Measurements from ENCODE around the gene NAA15. TPM values are rescaled to one million over a fixed set of nuclear protein-coding genes. Genes with fewer than 3 reads are reported as not detected.

The NAA15 gene
- total RNA-seq, 1 experiment from 2014 or later = 98.9 TPM

GRCh38 chr4:139279760-139280620 is 21.3 kb upstream of the NAA15 start, which contains the start of gene MGARP:
Gene MGARP, minus strand, starts transcription at chr4:139280225. Its CDS starts 67 bp downstream, at chr4:139280158.
- Mint-ChIP-seq H3K27ac (no peak within 1 kb of the TSS), H3K4me3 (peak within 1 kb of the TSS; percentile 79), H3K36me3 (peaks cover 9% of the 10 kb centered on the region), H3K9me3 (peaks cover 11% of the 10 kb centered on the region), H3K27me3 (ENCODE audit: low read depth) (peaks cover 55% of the 10 kb centered on the region), H3K4me1 (peaks cover 18% of the 10 kb centered on the region)
- ChIA-PET POLR2A (interaction anchor here (1.0 to 1.2 kb wide), 2 partner anchors 21 to 102 kb away, joined by 3 to 4 read pairs; partner anchors contain the start of gene NAA15), CTCF (interaction anchor here (0.8 to 2.5 kb wide), 10 partner anchors 8 to 249 kb away, joined by 3 to 25 read pairs (median 4); partner anchors contain the start of gene NAA15)
- DNase-seq (ENCODE audit: low spot score) (peak; percentile 83), ATAC-seq (peak; percentile 89)
- TF ChIP-seq OVOL2 (CRISPR knock-in tag; IDR thresholded peaks at IDR 0.05; ENCODE audit: borderline replicate concordance) (no peak), ESRRA (CRISPR knock-in tag; IDR thresholded peaks at IDR 0.05; ENCODE audit: borderline replicate concordance) (0 out of 2 replicates have a peak, but pooled peaks have one; percentile 23), SOX15 (CRISPR knock-in tag; IDR thresholded peaks at IDR 0.05) (no peak), ZNF396 (CRISPR knock-in tag; IDR thresholded peaks at IDR 0.05; ENCODE audit: borderline replicate concordance) (no peak), USF2 (CRISPR knock-in tag; IDR thresholded peaks at IDR 0.05) (no peak), FOXK1 (CRISPR knock-in tag; IDR thresholded peaks at IDR 0.05) (no peak), RELA (CRISPR knock-in tag; IDR thresholded peaks at IDR 0.05; ENCODE audit: borderline replicate concordance) (no peak), EMX1 (CRISPR knock-in tag; IDR thresholded peaks at IDR 0.05) (no peak), JAZF1 (CRISPR knock-in tag; IDR thresholded peaks at IDR 0.05) (no peak), SMAD3 (CRISPR knock-in tag; IDR thresholded peaks at IDR 0.05; ENCODE audit: borderline replicate concordance) (no peak), ZNF671 (CRISPR knock-in tag; IDR thresholded peaks at IDR 0.05) (no peak), NFYB (CRISPR knock-in tag; conservative IDR thresholded peaks at IDR 0.05; ENCODE audit: low read depth) (no peak), CREM (CRISPR knock-in tag; IDR thresholded peaks at IDR 0.05) (no peak), ETV6 (CRISPR knock-in tag; IDR thresholded peaks at IDR 0.05) (peak; percentile 62; the same call in 1 of the 2 replicates), ZNF317 (CRISPR knock-in tag; IDR thresholded peaks at IDR 0.05; ENCODE audit: borderline replicate concordance, low read depth) (no peak), NR3C1 (CRISPR knock-in tag; conservative IDR thresholded peaks at IDR 0.05; ENCODE audit: low read depth) (no peak), FOXP1 (CRISPR knock-in tag; IDR thresholded peaks at IDR 0.05; ENCODE audit: borderline replicate concordance) (peak; percentile 51; the same call in 1 of the 2 replicates), FOXP4 (CRISPR knock-in tag; IDR thresholded peaks at IDR 0.05) (no peak), IRF2 (CRISPR knock-in tag; IDR thresholded peaks at IDR 0.05; ENCODE audit: borderline replicate concordance, low read depth) (no peak), ATF6 (CRISPR knock-in tag; IDR thresholded peaks at IDR 0.05) (no peak), E2F5 (CRISPR knock-in tag; IDR thresholded peaks at IDR 0.05) (no peak), SP1 (CRISPR knock-in tag; conservative IDR thresholded peaks at IDR 0.05) (peak; percentile 50; the same call in 1 of the 2 replicates), PREB (CRISPR knock-in tag; IDR thresholded peaks at IDR 0.05; ENCODE audit: borderline replicate concordance) (no peak), HMGA2 (CRISPR knock-in tag; IDR thresholded peaks at IDR 0.05) (no peak), ERG (CRISPR knock-in tag; IDR thresholded peaks at IDR 0.05) (no peak), NFATC4 (CRISPR knock-in tag; IDR thresholded peaks at IDR 0.05) (no peak), IRF1 (CRISPR knock-in tag; IDR thresholded peaks at IDR 0.05) (no peak), ZNF138 (CRISPR knock-in tag; conservative IDR thresholded peaks at IDR 0.05) (no peak)
